ENCODE data around the gene CEP95. TPM values are rescaled to one million over a fixed set of nuclear protein-coding genes. Genes with fewer than 3 reads are reported as not detected.
"Not testable (repeated sequence)": the region's sequence is repeated elsewhere in the genome, so short reads cannot be mapped to it uniquely, and the experiment has no call there.

Gene CEP95
- total RNA-seq, 1 donor from 2014 or later = 88.0 TPM

GRCh38 chr17:64495300-64495699 lies 11.5 kb upstream of the CEP95 start:
- not testable (repeated sequence) for DNase-seq (ENCODE audit: low spot score in 2 of 2); FAIRE-seq

- FAIRE-seq = no peak
- DNase-seq (ENCODE audit: low spot score in 2 of 2) = no peak
Measured at GRCh38 chr17:64496348-64496785, 10.4 kb upstream of the CEP95 start.

DNA sequence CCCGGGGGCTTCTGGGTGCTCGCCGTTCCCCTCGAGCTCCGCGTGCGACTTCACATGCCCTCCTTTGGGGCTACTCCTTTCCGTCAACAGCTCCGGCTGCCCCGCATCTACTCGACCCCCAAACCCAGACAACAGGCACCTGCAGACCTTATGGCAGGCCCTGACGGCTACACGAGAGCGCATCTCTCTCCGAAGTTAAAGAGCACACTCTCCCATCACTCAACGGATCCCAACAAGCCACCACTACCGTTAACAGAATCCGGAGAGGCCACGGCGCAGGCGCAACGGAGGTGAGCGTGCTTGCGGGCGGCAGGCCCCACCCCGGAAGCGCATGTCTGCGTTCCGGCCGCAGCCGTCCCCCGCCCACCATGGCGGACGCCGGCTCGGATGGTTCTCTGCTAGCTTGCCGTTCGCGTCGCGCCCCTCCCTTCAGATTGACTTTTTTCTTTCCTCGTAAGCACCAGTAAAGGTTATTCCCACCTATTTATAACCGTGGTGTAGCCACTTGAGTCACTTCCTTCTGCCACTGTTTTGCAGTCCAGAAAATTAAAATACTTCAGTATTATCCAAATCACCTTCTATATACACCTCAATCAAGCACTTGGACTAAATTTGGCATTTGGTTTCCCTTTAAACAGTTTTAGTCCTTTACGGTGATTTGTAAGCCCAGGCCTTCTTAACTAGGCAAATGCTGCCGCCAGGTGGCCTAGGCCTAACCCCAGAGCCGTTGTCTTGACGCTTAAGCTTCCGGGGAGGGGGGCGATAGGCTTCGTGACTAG lies 9.8 kb upstream of the CEP95 start, which contains the start of gene POLG2:
TSS of gene POLG2 (minus strand) at position 269 of the 779 bp plus-strand sequence. CDS start at position 183, 86 bp downstream.
- DNase-seq (ENCODE audit: low spot score in 2 of 2) (peak; percentile 75 to 84), FAIRE-seq (no peak)

DNA sequence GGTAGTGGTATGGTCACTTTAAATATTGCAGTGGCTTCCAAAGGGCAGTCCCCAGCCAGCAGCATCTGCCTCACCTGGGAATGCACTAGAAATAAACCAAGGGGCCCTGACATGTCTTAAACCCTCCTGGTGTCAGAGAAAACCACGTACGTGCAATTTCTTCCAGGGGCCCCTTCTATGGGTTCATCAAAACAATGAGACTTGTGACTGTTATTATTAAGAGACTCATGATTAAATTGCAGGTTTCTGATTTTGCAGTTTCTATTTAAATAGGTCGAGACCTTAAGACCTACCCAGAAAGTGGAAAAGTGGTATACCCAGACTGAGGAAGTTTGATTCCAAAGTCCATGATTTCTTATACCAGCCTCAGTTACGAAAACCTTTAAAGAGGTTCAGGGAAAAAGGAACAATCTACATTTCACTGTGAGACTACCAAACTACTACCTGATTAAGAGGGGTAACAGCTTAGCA lies 9.2 kb upstream of the CEP95 start:
- no peak for FAIRE-seq
- no peak for DNase-seq (ENCODE audit: low spot score in 2 of 2)

- DNase-seq (ENCODE audit: low spot score in 2 of 2) = no peak
- FAIRE-seq = no peak
Measured at GRCh38 chr17:64498308-64499203, 8.2 kb upstream of the CEP95 start.

- no peak for FAIRE-seq
Measured at GRCh38 chr17:64499805-64500486, 6.8 kb upstream of the CEP95 start.

DNA sequence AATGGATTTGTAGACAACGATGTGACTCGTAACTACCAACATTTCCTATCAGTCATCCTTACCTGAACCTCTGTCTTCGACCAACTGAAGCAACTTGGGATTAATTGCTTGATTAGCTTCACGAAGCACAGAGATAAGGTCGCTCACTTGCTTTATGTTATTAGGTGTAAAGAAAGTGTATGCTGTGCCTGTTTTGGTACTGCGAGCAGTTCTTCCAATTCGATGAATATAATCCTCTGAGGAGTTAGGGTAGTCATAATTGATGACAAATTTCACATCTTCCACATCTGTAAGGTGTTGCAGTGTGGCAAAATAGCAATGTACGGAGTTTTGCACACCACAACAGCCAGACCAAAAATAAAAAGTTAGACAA lies 6.3 kb upstream of the CEP95 start:
- DNase-seq (ENCODE audit: low spot score in 2 of 2) (no peak), FAIRE-seq (no peak)

More at GRCh38 chr17:64499805-64500486, 6.8 kb upstream of the CEP95 start:
- DNase-seq (ENCODE audit: low spot score in 2 of 2) = no peak

DNA sequence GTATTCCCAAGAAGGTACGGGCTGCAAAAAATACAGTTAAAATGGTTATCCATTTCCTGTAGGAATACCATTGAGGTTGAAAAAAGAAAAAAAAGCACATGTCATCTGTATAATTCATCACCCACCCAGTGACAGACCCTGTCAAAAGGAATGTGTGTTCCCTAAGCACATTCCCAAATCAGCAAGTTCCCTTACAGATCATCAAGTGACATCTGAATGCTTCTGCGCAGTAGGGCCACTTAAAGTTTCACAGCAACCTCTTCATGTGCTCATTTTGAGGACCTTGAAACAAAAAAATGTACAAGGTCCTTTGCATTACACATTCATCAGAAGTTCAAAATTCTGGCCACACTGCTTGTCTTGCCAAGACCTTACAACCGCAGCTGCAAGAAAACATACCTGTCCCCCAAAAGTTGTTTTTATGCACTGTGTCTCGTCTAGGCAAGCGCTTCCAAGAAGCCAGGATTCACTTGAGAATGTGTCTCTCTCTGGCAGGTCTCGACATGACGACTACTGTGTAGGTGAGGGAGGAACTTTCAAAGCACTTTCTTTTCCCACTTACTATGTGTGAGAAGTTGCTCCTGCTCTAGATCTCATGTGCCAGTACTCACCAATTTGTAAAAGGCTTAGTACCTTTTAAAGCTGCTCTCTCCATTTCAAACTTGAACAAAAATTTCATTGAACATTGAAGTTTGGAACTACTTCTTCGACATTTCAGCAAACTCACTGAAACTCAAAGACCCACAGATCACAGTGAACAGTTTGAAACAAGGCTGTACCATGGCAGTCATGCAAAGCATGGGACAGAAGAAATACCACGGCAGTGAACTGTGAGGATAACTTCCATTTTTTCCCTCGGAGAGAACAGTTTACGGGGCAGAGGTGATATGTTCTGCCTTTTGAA lies 5.7 kb upstream of the CEP95 start:
- no peak for FAIRE-seq
- DNase-seq (ENCODE audit: low spot score in 2 of 2) = no peak

DNA sequence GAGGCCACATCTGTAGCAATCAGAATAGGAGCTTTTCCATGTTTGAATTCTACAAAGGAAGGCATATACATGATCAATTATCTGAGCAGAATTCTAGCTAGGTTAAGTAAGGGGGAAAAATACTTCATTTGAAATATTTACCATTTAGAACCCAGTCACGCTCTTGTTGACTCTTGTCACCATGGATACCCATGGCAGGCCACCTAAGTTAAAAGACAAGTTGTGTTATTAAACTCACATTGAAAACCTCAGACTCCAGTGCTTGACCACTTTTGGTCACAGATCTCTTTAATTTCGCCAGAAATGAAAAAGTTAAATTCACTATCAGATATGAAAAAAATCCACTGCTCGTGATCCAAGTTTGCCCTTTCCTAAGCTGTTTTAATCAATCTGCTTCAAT lies 4.8 kb upstream of the CEP95 start:
- DNase-seq (ENCODE audit: low spot score in 2 of 2) = no peak
- FAIRE-seq = no peak

GRCh38 chr17:64502809-64503208 lies 4.0 kb upstream of the CEP95 start:
- DNase-seq (ENCODE audit: low spot score in 2 of 2) (no peak), FAIRE-seq (no peak)

- no peak for FAIRE-seq
- DNase-seq (ENCODE audit: low spot score in 2 of 2) = no peak
Measured at GRCh38 chr17:64503341-64503740, 3.4 kb upstream of the CEP95 start.

DNA sequence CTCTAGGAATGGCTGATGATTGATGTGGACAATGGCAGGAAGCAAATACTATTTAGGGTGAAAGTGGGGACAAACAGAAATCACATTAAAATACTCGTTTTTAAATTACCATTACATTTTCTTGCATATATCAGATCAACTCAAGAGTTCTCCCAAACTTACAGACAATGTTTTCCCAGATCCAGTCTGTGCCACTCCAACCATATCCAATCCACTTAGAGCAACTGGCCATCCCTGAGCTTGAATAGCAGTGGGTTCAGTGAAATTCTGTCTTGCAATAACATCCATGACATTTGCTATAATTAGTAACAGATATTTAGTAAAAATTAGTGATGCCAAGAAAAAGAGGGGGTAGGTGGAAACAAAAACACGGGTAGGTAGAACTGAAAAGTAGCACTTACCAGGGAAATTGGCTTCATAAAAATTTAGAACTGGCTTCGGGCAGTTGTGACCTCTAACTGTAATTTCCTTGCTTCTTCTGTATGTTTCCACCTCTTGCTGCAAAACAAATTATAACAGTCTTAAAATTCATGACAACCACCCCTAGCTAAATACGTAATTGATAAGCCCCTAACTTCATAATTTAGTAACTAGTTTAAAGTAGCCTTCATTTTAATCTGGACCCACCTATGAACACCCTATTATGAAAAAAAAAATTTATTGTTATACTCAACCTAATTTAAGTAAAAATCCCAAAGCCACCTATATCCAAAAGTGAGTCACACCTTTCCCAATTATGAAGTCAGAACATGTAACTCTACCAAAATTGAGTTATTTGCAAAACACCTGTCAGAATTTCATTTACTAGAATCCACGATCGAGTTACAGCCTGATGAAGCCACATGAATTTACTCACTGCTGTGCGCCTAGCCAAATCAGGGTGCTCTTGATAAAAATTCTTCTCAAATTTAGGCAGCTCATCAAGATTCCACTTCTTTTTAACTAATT lies 2.7 kb upstream of the CEP95 start:
- no peak for FAIRE-seq
- DNase-seq (ENCODE audit: low spot score in 2 of 2) = no peak

DNA sequence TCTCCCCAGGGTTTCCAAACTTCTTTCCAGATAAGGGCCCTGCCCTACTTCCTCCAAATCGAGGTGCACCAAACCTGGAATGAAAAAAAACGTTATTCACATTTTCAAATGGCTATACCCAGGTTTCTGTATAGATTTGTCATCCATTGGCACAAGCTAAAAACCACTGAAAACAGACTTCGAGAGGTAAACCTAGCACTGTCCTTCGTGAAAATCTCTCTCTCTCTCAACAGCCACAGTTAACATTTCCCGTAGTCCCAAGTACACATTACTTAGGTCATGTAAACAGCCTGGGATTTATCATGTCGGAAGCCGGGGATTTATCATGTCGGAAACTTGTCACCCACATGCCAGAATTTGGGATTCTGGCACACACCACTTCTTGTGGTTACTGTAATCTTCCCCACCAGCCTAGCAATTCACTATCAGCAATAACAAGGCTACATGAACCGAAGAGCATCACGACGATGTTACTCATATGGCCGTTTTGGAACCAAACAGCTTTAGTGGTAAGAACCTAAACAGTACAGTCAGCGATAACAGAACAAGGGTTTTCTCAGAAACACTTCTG lies 1.9 kb upstream of the CEP95 start:
- FAIRE-seq (no peak), DNase-seq (ENCODE audit: low spot score in 2 of 2) (no peak)

- peak; percentile 79 to 82 for DNase-seq (ENCODE audit: low spot score in 2 of 2)
- no peak for FAIRE-seq
Measured at GRCh38 chr17:64505340-64506200, 1.2 kb upstream of the CEP95 start.

- DNase-seq (ENCODE audit: low spot score in 2 of 2) = peak; percentile 91
- no peak for FAIRE-seq
Measured at GRCh38 chr17:64506201-64506575, 589 bp upstream of the CEP95 start, which contains the start of gene DDX5. DDX5 (minus strand) TSS chr17:64506289; CDS start chr17:64506119, 170 bp downstream.

GRCh38 chr17:64507413-64507782 lies 621 bp downstream of the CEP95 start:
- FAIRE-seq = no peak
- peak; percentile 43 to 46 for DNase-seq (ENCODE audit: low spot score in 2 of 2)

GRCh38 chr17:64508683-64509082 lies 1.9 kb downstream of the CEP95 start:
- FAIRE-seq (no peak), DNase-seq (ENCODE audit: low spot score in 2 of 2) (no peak)
